GM12878 (cell line): ENCODE measurements around the gene WWOX. TPM values are rescaled to one million over a fixed set of nuclear protein-coding genes. Genes with fewer than 3 reads are reported as not detected.

Experiments used
- ATAC-seq: fragments of 200-7000 bp; cut with Tn5 transposase; 3 replicates; pipeline ENCODE4 v1.9.1; 2020; ENCODE audit warnings: mild to moderate bottlenecking, moderate library complexity
- BruUV-seq: library from RNA; stranded (reverse); fragments of 400-500 nt; replicated peaks from 2 replicates; lab custom pipeline; 2021; lab: Mats Ljungman, UMichigan
- CTCF ChIA-PET: fragments of 300-600 bp; sonication (Branson Sonifier 250); formaldehyde crosslinking; extraction: SDS; loops from one replicate; lab custom pipeline; 2021; ENCODE audit warnings: inconsistent platforms; lab: Yijun Ruan, JAX
- POLR2A ChIA-PET: fragments of 350-600 bp; formaldehyde crosslinking; extraction: SDS; loops from one replicate; lab custom pipeline; 2021; ENCODE audit warnings: inconsistent platforms; lab: Charles Lee
- RAD21 ChIA-PET: fragments of 300-600 bp; sonication (Branson Sonifier 250); formaldehyde crosslinking; loops from one replicate; lab custom pipeline; 2023; ENCODE audit warnings: antibody characterized with exemption; ENCODE audit not compliant: unreplicated experiment; lab: Charles Lee
- SMC1A ChIA-PET: fragments of 300-600 bp; sonication (Branson Sonifier 250); formaldehyde crosslinking; loops from one replicate; lab custom pipeline; 2023; ENCODE audit not compliant: unreplicated experiment, uncharacterized antibody; lab: Charles Lee
- DNase-seq: peaks from one replicate; pipeline ENCODE4 v3.0.0-alpha.2; 2011; ENCODE audit warnings: low read depth, low spot score
- FAIRE-seq: peaks from 3 replicates; lab custom pipeline; 2011; peaks lifted over from hg19 to GRCh38; lab: Jason Lieb, UNC
- H2AFZ ChIP-seq: 2 replicates; pipeline ENCODE4 v1.6.0; 2011; ENCODE audit warnings: low read depth, low read length, control low read depth; ENCODE audit not compliant: control insufficient read depth
- H3K27ac ChIP-seq: 2 replicates; pipeline ENCODE4 v1.5.1; 2011; ENCODE audit warnings: control low read depth; ENCODE audit not compliant: control insufficient read depth, insufficient read depth
- H3K27me3 ChIP-seq, 2 experiments: replicated peaks in 1 of 2; 2 replicates each; pipeline versions ENCODE4 v1.6.0 to v1.6.1; 2011; ENCODE audit warnings: low read length in 1 of 2; ENCODE audit not compliant: control insufficient read depth in 2 of 2, insufficient read depth in 2 of 2
- H3K36me3 ChIP-seq, 2 experiments: 2 replicates each; pipeline ENCODE4 v1.5.1; 2011; ENCODE audit warnings: low read length in 1 of 2; ENCODE audit not compliant: control insufficient read depth in 2 of 2, insufficient read depth in 2 of 2
- H3K4me1 ChIP-seq: 2 replicates; pipeline ENCODE4 v1.6.1; 2011; ENCODE audit warnings: mild to moderate bottlenecking, low read length, moderate library complexity, mixed read lengths; ENCODE audit not compliant: control insufficient read depth, insufficient read depth
- H3K4me2 ChIP-seq: 2 replicates; pipeline ENCODE4 v1.6.0; 2011; ENCODE audit warnings: control low read depth; ENCODE audit not compliant: control insufficient read depth, insufficient read depth
- H3K4me3 ChIP-seq: fragments of 200-600 bp; sonication (generic); 2 replicates; pipeline ENCODE4 v1.5.1; 2016
- H3K79me2 ChIP-seq: 2 replicates; pipeline ENCODE4 v1.6.0; 2011; ENCODE audit warnings: low read length; ENCODE audit not compliant: control insufficient read depth, insufficient read depth
- H3K9ac ChIP-seq: 2 replicates; pipeline ENCODE4 v1.8.0; 2011; ENCODE audit warnings: low read length, control low read depth, mixed read lengths; ENCODE audit not compliant: control insufficient read depth, insufficient read depth
- H3K9me3 ChIP-seq: replicated peaks from 3 replicates; pipeline ENCODE4 v1.5.1; 2011; ENCODE audit warnings: mild to moderate bottlenecking, low read length; ENCODE audit not compliant: control insufficient read depth, insufficient read depth
- H4K20me1 ChIP-seq: 2 replicates; pipeline ENCODE4 v1.6.0; 2011; ENCODE audit not compliant: control insufficient read depth, insufficient read depth
- ESRRA ChIP-seq: IDR thresholded peaks from 2 replicates; pipeline ENCODE4 v1.6.1; 2012; ENCODE audit warnings: mild to moderate bottlenecking, low read length, improper control_type of control experiment
- ETV6 ChIP-seq, 2 experiments: fragments of 450-650 bp in 1 of 2; IDR thresholded peaks in 1 of 2; conservative IDR thresholded peaks in 1 of 2; 2 replicates each; pipeline ENCODE4 v1.6.1; 2014; ENCODE audit warnings: antibody characterized with exemption in 1 of 2, borderline replicate concordance in 1 of 2, low read depth in 1 of 2, mild to moderate bottlenecking in 1 of 2, moderate library complexity in 1 of 2
- EZH2 ChIP-seq: IDR thresholded peaks from 2 replicates; pipeline ENCODE4 v1.6.1; 2012; ENCODE audit warnings: low read depth, mild to moderate bottlenecking, control low read depth, inconsistent platforms, low read length, borderline replicate concordance; ENCODE audit not compliant: control insufficient read depth
- HDAC6 ChIP-seq: fragments of 200-600 bp; sonication (generic); IDR thresholded peaks from one replicate; pipeline ENCODE4 v1.8.0; 2017; ENCODE audit warnings: antibody characterized with exemption; ENCODE audit not compliant: unreplicated experiment
- MEF2A ChIP-seq: IDR thresholded peaks from 2 replicates; pipeline ENCODE4 v1.6.1; 2011; ENCODE audit warnings: low read depth, mild to moderate bottlenecking, low read length, moderate library complexity; ENCODE audit not compliant: insufficient read depth
- NR2C1 ChIP-seq: fragments of 450-650 bp; IDR thresholded peaks from 2 replicates; pipeline ENCODE4 v1.6.1; 2017; ENCODE audit warnings: antibody characterized with exemption, mild to moderate bottlenecking, moderate library complexity
- PRDM15 ChIP-seq: fragments of 450-650 bp; formaldehyde crosslinking; IDR thresholded peaks from 2 replicates; pipeline ENCODE4 v1.4.0; 2020; ENCODE audit warnings: mild to moderate bottlenecking, moderate library complexity
- RFX5 ChIP-seq: IDR thresholded peaks from 2 replicates; pipeline ENCODE4 v1.6.1; 2011; ENCODE audit warnings: low read depth, low read length, improper control_type of control experiment
- SMAD5 ChIP-seq: IDR thresholded peaks from 2 replicates; pipeline ENCODE4 v1.6.1; 2016; ENCODE audit warnings: antibody characterized with exemption, low read depth
- ZNF24 ChIP-seq: fragments of 450-650 bp; IDR thresholded peaks from 2 replicates; pipeline ENCODE4 v1.6.1; 2017; ENCODE audit warnings: antibody characterized with exemption, mild to moderate bottlenecking
- WGBS: methylation state at CpG from one replicate; pipeline ENCODE4 v1.1.6; 2016; ENCODE audit warnings: low lambda C conversion rate; ENCODE audit not compliant: insufficient replicate concordance, insufficient coverage; ENCODE audit errors: missing lambda C conversion rate; 5-methylcytosine and 5-hydroxymethylcytosine counted together
- in situ Hi-C: fragments of 300-500 bp; cut with MboI; formaldehyde crosslinking; loops from 9 replicates; pipeline ENCODE4 v1.14.3; 2018; ENCODE audit warnings: mixed read lengths
- intact Hi-C: fragments of 100-400 bp; cut with micrococcal nuclease; formaldehyde crosslinking; loops from one replicate; pipeline ENCODE4 v1.14.2; 2022; ENCODE audit not compliant: unreplicated experiment
- polyA plus RNA-seq, 11 experiments: library from polyadenylated mRNA; depleted of rRNA in 4 of 11; unstranded in 6 of 11; stranded (reverse) in 5 of 11; fragments of >200 nt; fragmentation: Nextera tagmentation in 4 of 11; fragmentation: Illumina TruSeq in 1 of 11; extraction: Ambion mirVana in 4 of 11; extraction: Trizol in 1 of 11; gene quantifications; 1 replicate in 1 of 11; 2 replicates in 10 of 11; pipeline versions ENCODE4 v1.2.1 to v1.2.3, GENCODE V29; 2011 to 2016; ENCODE audit warnings: inconsistent platforms in 2 of 11, missing spikeins in 2 of 11, low read depth in 1 of 11
- total RNA-seq, 4 experiments: library from RNA; depleted of rRNA in 3 of 4; stranded (reverse); fragments of >200 nt in 3 of 4; fragmentation: Illumina TruSeq in 1 of 4; extraction: Trizol in 1 of 4; gene quantifications; 2 replicates each; pipeline versions ENCODE4 v1.2.1 to v1.2.3, GENCODE V29; 2013 to 2021

WWOX gene
- total and polyA plus RNA-seq, 10 of the 15 experiments (the other 5 are each of a cell fraction or from before 2014, with no cell fraction given) = 2.8 to 24.4 (median 17.8) TPM

- WGBS = 37% methylated on average over 9 of the region's 9 CpGs
- intact Hi-C loops (no loop called here), in situ Hi-C loops (no loop called here)
- ChIA-PET CTCF (no interaction called here), POLR2A (interaction anchor here (0.6 kb wide), 1 partner anchor 77 kb away, joined by 3 read pairs; no protein-coding TSS in a partner anchor), RAD21 (interaction anchor here (1.1 kb wide), 1 partner anchor 93 kb away, joined by 3 read pairs; no protein-coding TSS in a partner anchor), SMC1A (no interaction called here)
- Histone ChIP-seq H4K20me1 (no peaks in the 10 kb centered on the region), H3K4me3 (no peak overlapping the region), H3K4me2 (no peak overlapping the region), H3K9me3 (no peaks in the 10 kb centered on the region), H3K9ac (no peak overlapping the region), H3K36me3 (no peaks in the 10 kb centered on the region), H3K27me3 (no peaks in the 10 kb centered on the region), H2AFZ (no peak overlapping the region), H3K27ac (no peak overlapping the region), H3K79me2 (no peaks in the 10 kb centered on the region), H3K4me1 (no peaks in the 10 kb centered on the region)
- FAIRE-seq (no peak), DNase-seq (no peak), ATAC-seq (no peak)
- TF ChIP-seq PRDM15 (CRISPR knock-in tag) (no peak), SMAD5 (no peak), HDAC6 (no peak), ESRRA (no peak), ETV6 (conservative IDR thresholded peaks at IDR 0.05 in 1 of 2, IDR thresholded peaks at IDR 0.05 in 1 of 2; ENCODE audit: borderline replicate concordance in 1 of 2, low read depth in 1 of 2) (no peak), RFX5 (no peak), NR2C1 (no peak), EZH2 (no peak), MEF2A (no peak), ZNF24 (no peak)
- no TSS peak for BruUV-seq
Measured at GRCh38 chr16:78675951-78676792, 576.7 kb downstream of the WWOX start.
